GM19023 (cell line): Measurements from ENCODE around the gene RGS6.

Experiments used
- ATAC-seq: cut with Tn5 transposase; IDR thresholded peaks from one replicate; pipeline ENCODE4 v1.9.1; 2021; ENCODE audit warnings: mild to moderate bottlenecking, moderate library complexity; ENCODE audit not compliant: unreplicated experiment

RGS6 gene

GRCh38 chr14:72546344-72547016 lies 614.3 kb downstream of the RGS6 start:
- no peak for ATAC-seq

GRCh38 chr14:72547999-72548398 lies 615.8 kb downstream of the RGS6 start:
- ATAC-seq = no peak

GRCh38 chr14:72549026-72549425 lies 616.8 kb downstream of the RGS6 start:
- no peak for ATAC-seq

GRCh38 chr14:72549854-72550253 lies 617.6 kb downstream of the RGS6 start:
- ATAC-seq = no peak

- no peak for ATAC-seq
These were observed 618.3 kb downstream of the RGS6 start for GRCh38 chr14:72550513-72550912.

GRCh38 chr14:72552236-72552635 lies 620.0 kb downstream of the RGS6 start:
- no peak for ATAC-seq

- no peak for ATAC-seq
These were observed 620.9 kb downstream of the RGS6 start for GRCh38 chr14:72553161-72553560.

GRCh38 chr14:72553656-72554055 lies 621.4 kb downstream of the RGS6 start:
- ATAC-seq = no peak

- ATAC-seq = no peak
These were observed 622.2 kb downstream of the RGS6 start for GRCh38 chr14:72554401-72554800.

GRCh38 chr14:72554994-72555608 lies 622.9 kb downstream of the RGS6 start:
- no peak for ATAC-seq

GRCh38 chr14:72555609-72556000 lies 623.4 kb downstream of the RGS6 start:
- no peak for ATAC-seq

- ATAC-seq = no peak
These were observed 625.4 kb downstream of the RGS6 start for GRCh38 chr14:72557671-72558070.

GRCh38 chr14:72558721-72559120 lies 626.5 kb downstream of the RGS6 start:
- no peak for ATAC-seq

- no peak for ATAC-seq
These were observed 627.0 kb downstream of the RGS6 start for GRCh38 chr14:72559202-72559601.

GRCh38 chr14:72559669-72560255 lies 627.5 kb downstream of the RGS6 start:
- no peak for ATAC-seq

- ATAC-seq = no peak
These were observed 628.1 kb downstream of the RGS6 start for GRCh38 chr14:72560331-72560730.

- no peak for ATAC-seq
These were observed 628.8 kb downstream of the RGS6 start for GRCh38 chr14:72560889-72561493.

GRCh38 chr14:72562300-72562699 lies 630.1 kb downstream of the RGS6 start:
- no peak for ATAC-seq

- ATAC-seq = no peak
These were observed 631.4 kb downstream of the RGS6 start for GRCh38 chr14:72563676-72564075.

GRCh38 chr14:72565149-72565559 lies 632.9 kb downstream of the RGS6 start:
- ATAC-seq = no peak

- no peak for ATAC-seq
These were observed 633.7 kb downstream of the RGS6 start for GRCh38 chr14:72565917-72566316.

GRCh38 chr14:72567226-72567625 lies 635.0 kb downstream of the RGS6 start:
- no peak for ATAC-seq
